Non-pigmented ciliary epithelial cell (primary cell): ENCODE measurements around the gene HS3ST5.
"Not testable (repeated sequence)": the region's sequence is repeated elsewhere in the genome, so short reads cannot be mapped to it uniquely, and the experiment has no call there.

Experiments used
- DNase-seq: peaks from one replicate; pipeline ENCODE4 v3.0.0-alpha.2; 2010; ENCODE audit warnings: low read depth

HS3ST5 gene

GRCh38 chr6:114276783-114277182 lies 66.0 kb downstream of the HS3ST5 start:
- no peak for DNase-seq

- no peak for DNase-seq
Measured at GRCh38 chr6:114274836-114275235, 68.0 kb downstream of the HS3ST5 start.

- DNase-seq = no peak
Measured at GRCh38 chr6:114272582-114272981, 70.2 kb downstream of the HS3ST5 start.

GRCh38 chr6:114271405-114271804 lies 71.4 kb downstream of the HS3ST5 start:
- DNase-seq = no peak

GRCh38 chr6:114267897-114268296 lies 74.9 kb downstream of the HS3ST5 start:
- no peak for DNase-seq

GRCh38 chr6:114260810-114261209 lies 82.0 kb downstream of the HS3ST5 start:
- DNase-seq = no peak

GRCh38 chr6:114258376-114258775 lies 84.4 kb downstream of the HS3ST5 start:
- DNase-seq = no peak

GRCh38 chr6:114253431-114253830 lies 89.4 kb downstream of the HS3ST5 start:
- no peak for DNase-seq

GRCh38 chr6:114249522-114249921 lies 93.3 kb downstream of the HS3ST5 start:
- DNase-seq = no peak

GRCh38 chr6:114247101-114247500 lies 95.7 kb downstream of the HS3ST5 start:
- DNase-seq = no peak

- DNase-seq = no peak
Measured at GRCh38 chr6:114240796-114241195, 102.0 kb downstream of the HS3ST5 start.

- no peak for DNase-seq
Measured at GRCh38 chr6:114228675-114229074, 114.1 kb downstream of the HS3ST5 start.

GRCh38 chr6:114227944-114228468 lies 114.8 kb downstream of the HS3ST5 start:
- DNase-seq = no peak

GRCh38 chr6:114220241-114220640 lies 122.6 kb downstream of the HS3ST5 start:
- DNase-seq = no peak

GRCh38 chr6:114218437-114219340 lies 124.1 kb downstream of the HS3ST5 start:
- no peak for DNase-seq

- DNase-seq = not testable (repeated sequence)
Measured at GRCh38 chr6:114217996-114218395, 124.8 kb downstream of the HS3ST5 start.

GRCh38 chr6:114216789-114217467 lies 125.9 kb downstream of the HS3ST5 start:
- DNase-seq = no peak

- no peak for DNase-seq
Measured at GRCh38 chr6:114210467-114210866, 132.4 kb downstream of the HS3ST5 start.

GRCh38 chr6:114203460-114203859 lies 139.4 kb downstream of the HS3ST5 start:
- no peak for DNase-seq

GRCh38 chr6:114202389-114202788 lies 140.4 kb downstream of the HS3ST5 start:
- DNase-seq = no peak

GRCh38 chr6:114200891-114201290 lies 141.9 kb downstream of the HS3ST5 start:
- DNase-seq = no peak

GRCh38 chr6:114195631-114196403 lies 147.0 kb downstream of the HS3ST5 start:
- DNase-seq = no peak
